Activated CD8-positive, alpha-beta memory T cell treated with anti-CD3 and anti-CD28 coated beads, Interleukin-2, amount 50 U/mL, for 24 hours (primary cell): ENCODE results near the gene SCNN1A.

Experiments
- DNase-seq: peaks from one replicate; pipeline ENCODE4 v3.0.0-alpha.2; 2020; ENCODE audit errors: extremely low read depth

Gene SCNN1A

DNA sequence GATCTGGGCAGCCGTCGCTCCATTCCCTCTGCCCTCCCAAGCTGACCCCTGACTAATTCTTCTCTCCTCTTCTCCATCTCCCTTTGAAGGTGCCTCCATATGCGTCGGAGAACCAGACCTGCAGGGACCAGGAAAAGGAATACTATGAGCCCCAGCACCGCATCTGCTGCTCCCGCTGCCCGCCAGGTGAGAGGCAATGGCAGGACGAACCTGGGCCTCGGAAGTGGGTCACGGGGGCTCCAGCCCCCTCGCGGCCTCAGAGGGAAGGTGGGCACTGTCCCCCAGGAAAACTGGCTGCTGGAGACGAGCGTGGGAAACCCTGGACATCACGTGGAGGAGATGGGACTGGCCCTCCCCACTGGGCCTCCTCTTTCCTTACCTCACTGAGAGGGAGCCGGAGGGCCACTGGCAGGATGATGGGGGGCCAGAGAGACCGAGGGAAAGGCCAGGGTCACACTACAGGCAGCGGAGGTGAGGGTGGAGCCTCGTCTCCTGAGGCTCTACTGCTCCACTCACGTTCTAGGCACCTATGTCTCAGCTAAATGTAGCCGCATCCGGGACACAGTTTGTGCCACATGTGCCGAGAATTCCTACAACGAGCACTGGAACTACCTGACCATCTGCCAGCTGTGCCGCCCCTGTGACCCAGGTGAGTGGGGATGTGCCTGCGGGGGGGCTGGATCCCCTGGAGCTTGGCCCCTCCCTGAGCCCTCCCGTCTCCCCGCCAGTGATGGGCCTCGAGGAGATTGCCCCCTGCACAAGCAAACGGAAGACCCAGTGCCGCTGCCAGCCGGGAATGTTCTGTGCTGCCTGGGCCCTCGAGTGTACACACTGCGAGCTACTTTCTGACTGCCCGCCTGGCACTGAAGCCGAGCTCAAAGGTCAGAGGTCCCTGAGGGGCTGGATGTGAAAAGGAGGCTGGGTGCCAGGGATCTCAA is 9.4 kb upstream of the SCNN1A start:
- no peak for DNase-seq

- DNase-seq = no peak
Measured at GRCh38 chr12:6383572-6384498, 8.5 kb upstream of the SCNN1A start, which contains the start of gene LTBR. Gene LTBR, plus strand, starts transcription at chr12:6384162. Its CDS starts 197 bp downstream, at chr12:6384359.

DNA sequence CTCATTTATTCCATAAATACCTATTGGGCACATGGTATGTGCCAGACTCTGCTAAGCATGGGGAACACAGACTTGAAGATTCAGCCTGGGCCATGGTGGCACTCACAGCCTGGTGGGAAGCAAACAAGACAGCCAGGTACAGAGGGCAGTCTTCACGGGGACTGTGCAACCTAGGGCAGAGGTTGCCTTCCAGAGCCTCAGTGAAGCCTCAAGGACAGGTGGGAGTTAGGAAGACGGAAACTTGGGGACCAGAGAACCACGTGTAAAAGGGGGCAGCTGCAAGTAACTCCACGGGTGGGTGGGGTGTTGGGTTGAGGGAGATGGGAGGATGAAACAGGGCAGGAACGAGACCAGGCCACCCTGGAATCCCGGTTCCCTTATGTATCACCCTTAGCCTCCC is 7.6 kb upstream of the SCNN1A start:
- DNase-seq = no peak

GRCh38 chr12:6382371-6382770 is 7.0 kb upstream of the SCNN1A start:
- DNase-seq = no peak

- no peak for DNase-seq
Measured at GRCh38 chr12:6380141-6381121, 5.1 kb upstream of the SCNN1A start.

GRCh38 chr12:6378709-6379472 is 3.5 kb upstream of the SCNN1A start:
- no peak for DNase-seq

GRCh38 chr12:6377667-6377994 is 2.3 kb upstream of the SCNN1A start:
- DNase-seq = no peak

DNA sequence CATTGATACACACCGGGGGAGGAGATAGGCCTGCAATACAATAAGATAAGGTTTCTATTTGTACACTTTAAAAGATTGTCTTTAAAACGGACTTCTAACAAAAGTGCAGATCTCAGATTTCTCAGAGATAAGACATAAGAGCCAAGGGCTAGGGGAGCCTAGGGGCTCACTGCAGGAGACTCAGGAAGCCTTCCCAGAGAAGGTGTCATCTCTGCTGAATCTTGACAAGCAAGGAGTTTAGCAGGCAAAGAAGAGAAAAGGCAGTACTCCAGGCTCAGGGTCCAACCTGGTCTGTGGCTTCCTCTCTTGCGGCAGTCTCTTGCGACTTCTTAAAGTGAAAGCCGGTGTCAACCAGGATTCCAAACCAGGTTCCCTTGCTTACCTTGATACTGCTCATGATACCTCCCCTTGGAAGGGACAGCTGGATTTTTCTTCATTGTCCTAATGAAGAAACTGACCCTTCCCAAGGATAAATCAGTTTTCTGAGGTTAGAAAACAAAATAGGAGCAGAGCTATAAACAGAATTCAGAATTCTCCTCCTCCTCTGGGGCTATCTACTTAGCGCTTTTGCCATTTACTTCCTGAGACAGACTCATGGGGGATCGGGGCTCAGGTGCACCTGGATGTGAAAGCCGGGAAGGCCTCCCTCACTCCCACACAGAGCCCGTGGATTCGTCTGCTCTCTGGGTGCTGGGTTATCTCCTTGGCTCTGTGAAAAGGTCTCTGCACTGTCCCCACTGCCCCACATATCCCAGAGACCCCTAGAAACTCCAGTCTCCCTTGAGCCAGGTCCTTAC is 1.7 kb upstream of the SCNN1A start:
- DNase-seq = no peak

DNA sequence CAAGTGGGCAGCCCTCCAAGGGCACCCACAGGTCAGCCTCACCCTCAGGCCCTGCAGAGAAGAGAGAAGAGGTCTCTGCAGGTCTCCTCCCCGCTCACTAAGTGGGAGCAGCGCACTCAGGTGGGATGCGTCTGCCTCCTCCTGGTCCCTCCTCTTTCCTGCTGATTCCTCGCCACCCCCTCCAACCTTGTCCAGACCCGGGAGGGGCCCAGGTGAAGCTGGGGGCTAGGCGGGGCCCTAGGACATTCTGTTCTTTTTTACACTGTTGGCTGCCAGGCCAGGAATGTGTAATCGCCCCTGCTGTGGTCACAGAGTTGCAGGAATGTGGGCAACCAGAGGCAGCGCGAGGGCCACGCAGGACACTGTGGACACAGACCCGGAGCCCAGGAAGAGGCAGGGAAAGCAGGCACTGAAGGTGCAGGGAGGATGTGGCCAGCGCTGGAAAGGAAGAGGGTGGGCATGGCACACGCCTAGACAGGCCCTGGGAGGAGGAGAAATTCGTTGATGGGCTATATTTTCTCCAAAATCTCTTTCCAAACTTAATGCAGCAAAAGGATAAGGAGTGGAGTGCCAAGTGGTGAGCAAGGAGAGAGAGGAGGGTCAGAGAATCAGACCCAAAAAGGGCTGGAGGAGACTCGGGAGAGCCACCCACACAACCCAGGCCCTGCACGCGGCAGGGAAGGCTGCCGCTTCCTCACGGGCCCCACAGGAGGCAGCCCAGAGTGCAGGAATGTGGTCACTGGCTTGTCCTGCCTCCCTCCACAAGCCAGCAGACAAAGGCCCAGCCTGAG is 911 bp upstream of the SCNN1A start:
- no peak for DNase-seq

DNA sequence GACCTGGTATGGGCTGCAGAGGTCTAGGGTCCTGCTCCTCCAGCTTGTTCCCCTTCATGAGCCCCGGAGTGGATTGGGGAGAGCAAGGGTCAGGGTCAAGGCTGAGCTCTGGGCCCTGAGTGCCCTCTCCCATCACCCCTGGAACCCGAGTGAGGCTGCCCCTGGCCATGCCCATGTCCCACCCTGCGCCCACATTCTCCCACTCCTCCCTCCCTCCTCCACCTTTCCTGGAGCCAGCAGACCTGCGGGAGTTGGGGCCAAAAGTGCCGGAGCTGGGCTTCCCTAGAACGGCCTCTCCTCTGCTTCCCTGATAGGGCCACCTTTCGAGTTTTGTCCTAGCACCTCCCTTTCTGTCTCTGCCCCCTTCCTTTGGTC is 590 bp downstream of the SCNN1A start:
- no peak for DNase-seq

GRCh38 chr12:6374028-6374785 is 1.2 kb downstream of the SCNN1A start:
- no peak for DNase-seq

DNA sequence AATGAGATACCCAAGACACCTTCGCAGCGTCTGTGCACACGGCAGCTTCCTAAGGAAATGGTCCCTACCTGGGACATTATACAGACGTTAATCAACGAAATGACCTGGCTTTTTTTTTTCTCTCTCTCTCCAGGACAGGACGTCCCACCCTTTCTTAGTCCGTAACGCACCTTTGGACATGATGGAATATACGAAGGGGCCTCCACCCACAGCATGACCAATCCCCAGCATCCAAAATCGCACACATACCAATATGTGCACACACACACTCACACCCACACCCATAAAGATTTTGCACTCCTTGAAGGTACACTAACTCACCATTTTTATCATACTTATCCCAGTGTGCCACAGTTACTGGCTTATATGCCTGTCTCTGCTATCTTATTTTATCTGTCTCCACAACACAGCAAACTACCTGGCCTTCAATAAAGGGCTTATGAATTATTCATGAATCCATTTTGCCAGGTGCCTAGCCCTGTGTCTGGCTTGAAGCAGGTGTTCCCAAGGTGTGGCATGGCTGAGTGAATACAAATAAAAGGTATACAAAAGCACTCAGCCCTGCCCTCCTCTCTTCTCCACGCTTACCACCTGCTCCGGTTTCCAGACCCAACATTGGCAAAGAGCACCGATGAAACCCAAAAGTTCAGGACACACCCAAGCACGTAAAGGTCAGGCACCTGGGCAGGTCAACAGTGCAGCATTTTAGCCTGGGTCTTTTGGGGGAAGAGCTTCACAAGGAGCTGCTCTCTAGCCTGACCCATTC is 2.2 kb downstream of the SCNN1A start:
- DNase-seq = no peak

- no peak for DNase-seq
Measured at GRCh38 chr12:6372403-6373003, 2.9 kb downstream of the SCNN1A start.

DNA sequence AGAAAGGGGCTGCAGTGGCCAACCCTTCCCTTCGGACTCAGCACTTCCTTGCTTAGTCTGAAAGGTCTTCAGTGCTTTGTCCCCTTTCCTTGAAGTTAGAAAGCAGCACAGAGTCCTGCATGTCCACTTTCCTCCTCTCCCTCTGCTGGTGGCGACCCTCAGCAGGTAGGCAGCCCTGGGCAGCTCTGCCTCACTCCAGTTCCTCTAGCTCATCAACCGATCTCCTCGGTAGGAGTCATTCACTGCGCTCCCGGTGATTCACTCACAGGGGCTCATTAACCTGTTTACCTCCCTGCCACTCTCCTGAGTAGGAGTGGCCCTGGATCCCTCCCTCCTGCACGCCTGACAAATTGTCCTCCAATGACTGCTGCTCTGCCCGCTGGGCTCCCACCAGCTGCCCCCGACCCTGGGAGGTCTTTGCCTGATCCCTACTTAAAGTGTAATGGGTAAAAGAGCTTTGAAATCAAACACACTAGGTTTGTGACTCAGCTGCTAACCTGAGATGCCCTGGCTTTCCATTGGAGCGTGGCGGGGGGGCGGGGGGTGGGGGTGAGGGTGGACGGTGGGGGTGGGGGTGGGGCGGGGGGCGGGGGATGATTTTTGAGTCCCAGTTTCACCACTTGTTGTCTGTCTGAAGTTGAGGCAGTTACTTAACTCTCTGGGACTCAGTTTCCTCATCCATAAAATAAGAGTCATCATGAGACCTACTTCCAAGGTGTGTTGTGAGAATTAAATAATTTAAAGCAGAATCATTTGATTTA is 4.2 kb downstream of the SCNN1A start:
- DNase-seq = no peak

DNA sequence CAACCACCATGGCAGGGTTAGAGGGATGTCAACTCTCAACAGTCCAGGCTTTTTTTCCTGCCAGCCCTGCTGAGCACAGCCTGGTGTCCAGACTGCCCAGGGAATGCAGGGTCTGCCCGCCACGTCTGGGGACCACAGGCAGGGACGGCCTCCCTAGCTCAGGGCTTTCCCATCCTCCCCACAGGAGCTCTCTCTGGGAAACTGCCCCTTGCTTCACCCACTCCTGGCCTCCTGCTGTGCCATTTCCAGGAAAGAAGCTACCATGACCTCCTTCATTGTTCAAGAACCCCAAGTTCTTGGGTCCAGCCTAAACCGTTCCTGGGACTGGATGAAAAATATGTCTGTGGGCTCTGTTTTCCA is 4.8 kb downstream of the SCNN1A start:
- no peak for DNase-seq

DNA sequence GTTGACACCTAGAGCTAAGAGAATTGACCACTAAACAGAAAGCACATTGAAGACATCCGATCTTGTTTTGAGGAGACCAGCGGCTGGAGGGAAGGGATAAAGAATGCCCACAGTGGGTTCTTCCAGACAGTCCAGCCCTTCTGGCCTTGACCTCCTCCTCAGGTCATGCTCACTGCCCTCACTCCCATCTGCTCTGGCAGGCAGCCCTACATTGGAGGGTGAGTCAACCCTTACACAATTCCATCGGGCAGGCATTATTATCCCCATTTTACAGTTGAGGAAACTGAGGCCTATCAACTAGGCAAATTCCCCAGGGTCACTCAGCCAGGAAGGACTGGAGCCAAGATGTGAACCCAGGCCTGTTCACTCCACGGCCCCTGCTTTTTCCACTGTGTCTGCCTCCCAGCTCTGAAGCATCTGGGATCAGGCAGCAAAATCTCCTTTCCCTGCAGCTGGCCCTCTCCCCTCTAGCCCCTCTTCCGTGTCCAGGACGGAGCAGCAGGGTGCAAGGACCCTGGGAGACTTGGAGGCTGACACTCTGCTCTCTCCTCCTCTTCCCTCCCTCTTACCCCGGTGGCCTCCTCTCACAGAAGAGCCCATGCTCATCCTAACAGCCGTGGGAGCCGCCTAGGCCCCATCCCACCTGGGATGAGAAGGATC is 5.3 kb downstream of the SCNN1A start:
- DNase-seq = no peak
